Measurements from ENCODE around the gene LMOD1. TPM values are rescaled to one million over a fixed set of nuclear protein-coding genes. Genes with fewer than 3 reads are reported as not detected.
"Not testable (repeated sequence)": the region's sequence is repeated elsewhere in the genome, so short reads cannot be mapped to it uniquely, and the experiment has no call there.

The LMOD1 gene
- total RNA-seq, 1 donor from 2014 or later, result not detected

GRCh38 chr1:201966171-201966570 is 19.8 kb upstream of the LMOD1 start:
- H3K9me3 Mint-ChIP-seq, result no peaks in the 10 kb centered on the region
- intact Hi-C loops (cut with micrococcal nuclease), result no loop called here
- peaks cover 58% of the 10 kb centered on the region for H3K36me3 Mint-ChIP-seq (ENCODE audit: low read depth)
- H3K27me3 Mint-ChIP-seq (ENCODE audit: insufficient read depth), result no peaks in the 10 kb centered on the region
- DNase-seq (ENCODE audit: low spot score), result no peak
- no peak overlapping the region for H3K4me3 Mint-ChIP-seq
- no peaks in the 10 kb centered on the region for H3K4me1 Mint-ChIP-seq (ENCODE audit: low read depth)
- H3K27ac Mint-ChIP-seq, result no peak overlapping the region

GRCh38 chr1:201964261-201964660 is 17.9 kb upstream of the LMOD1 start:
- H3K4me3 Mint-ChIP-seq, result no peak overlapping the region
- no peaks in the 10 kb centered on the region for H3K27me3 Mint-ChIP-seq (ENCODE audit: insufficient read depth)
- intact Hi-C loops (cut with micrococcal nuclease), result no loop called here
- no peak for DNase-seq (ENCODE audit: low spot score)
- H3K36me3 Mint-ChIP-seq (ENCODE audit: low read depth), result peaks cover 50% of the 10 kb centered on the region
- no peak overlapping the region for H3K27ac Mint-ChIP-seq
- H3K4me1 Mint-ChIP-seq (ENCODE audit: low read depth), result no peaks in the 10 kb centered on the region
- H3K9me3 Mint-ChIP-seq, result no peaks in the 10 kb centered on the region

GRCh38 chr1:201962382-201962781 is 16.0 kb upstream of the LMOD1 start:
- intact Hi-C loops (cut with micrococcal nuclease); H3K4me1 Mint-ChIP-seq (ENCODE audit: low read depth); H3K27ac Mint-ChIP-seq; H3K9me3 Mint-ChIP-seq; H3K27me3 Mint-ChIP-seq (ENCODE audit: insufficient read depth); H3K4me3 Mint-ChIP-seq; DNase-seq (ENCODE audit: low spot score): not testable (repeated sequence)
- peaks cover 48% of the 10 kb centered on the region for H3K36me3 Mint-ChIP-seq (ENCODE audit: low read depth)

- H3K27me3 Mint-ChIP-seq (ENCODE audit: insufficient read depth), result no peaks in the 10 kb centered on the region
- no peak overlapping the region for H3K27ac Mint-ChIP-seq
- peaks cover 21% of the 10 kb centered on the region for H3K4me1 Mint-ChIP-seq (ENCODE audit: low read depth)
- peaks cover 30% of the 10 kb centered on the region for H3K36me3 Mint-ChIP-seq (ENCODE audit: low read depth)
- no peak overlapping the region for H3K4me3 Mint-ChIP-seq
- intact Hi-C loops (cut with micrococcal nuclease), result loop anchor here (10.0 kb wide), 1 partner anchor 934 kb away; the partner anchor contains the start of gene KIF21B
- no peaks in the 10 kb centered on the region for H3K9me3 Mint-ChIP-seq
- no peak for DNase-seq (ENCODE audit: low spot score)
Observed at GRCh38 chr1:201958348-201958747, 12.0 kb upstream of the LMOD1 start.

- H3K36me3 Mint-ChIP-seq (ENCODE audit: low read depth), result peaks cover 18% of the 10 kb centered on the region
- intact Hi-C loops (cut with micrococcal nuclease), result loop anchor here (1.0 to 10.0 kb wide), 8 partner anchors 27 to 931 kb away; partner anchors contain the start of genes IPO9, KIF21B, PPP1R12B and PTPN7
- peak overlapping the region; percentile 97 for H3K27ac Mint-ChIP-seq
- H3K4me1 Mint-ChIP-seq (ENCODE audit: low read depth), result peaks cover 21% of the 10 kb centered on the region
- H3K9me3 Mint-ChIP-seq, result no peaks in the 10 kb centered on the region
- H3K27me3 Mint-ChIP-seq (ENCODE audit: insufficient read depth), result no peaks in the 10 kb centered on the region
- H3K4me3 Mint-ChIP-seq, result peak overlapping the region; percentile 98
- DNase-seq (ENCODE audit: low spot score), result no peak
Observed at GRCh38 chr1:201955729-201956143, 9.4 kb upstream of the LMOD1 start.

- Mint-ChIP-seq H3K4me3 (peak within 1 kb of the TSS; percentile 98), H3K9me3 (no peaks in the 10 kb centered on the region), H3K36me3 (ENCODE audit: low read depth) (peaks cover 17% of the 10 kb centered on the region), H3K27me3 (ENCODE audit: insufficient read depth) (peaks cover 3% of the 10 kb centered on the region), H3K4me1 (ENCODE audit: low read depth) (peaks cover 21% of the 10 kb centered on the region), H3K27ac (peak within 1 kb of the TSS; percentile 97)
- intact Hi-C loops (cut with micrococcal nuclease), result loop anchor here (1.0 to 10.0 kb wide), 8 partner anchors 27 to 930 kb away; partner anchors contain the start of genes IPO9, KIF21B, PPP1R12B and PTPN7
- peak; percentile 94 for DNase-seq (ENCODE audit: low spot score)
Observed at GRCh38 chr1:201955009-201955728, 8.8 kb upstream of the LMOD1 start, which contains the start of gene TIMM17A. TIMM17A (plus strand) TSS chr1:201955503; CDS start chr1:201955527, 24 bp downstream.

GRCh38 chr1:201954263-201955008 is 8.1 kb upstream of the LMOD1 start:
- peaks cover 21% of the 10 kb centered on the region for H3K4me1 Mint-ChIP-seq (ENCODE audit: low read depth)
- H3K9me3 Mint-ChIP-seq, result no peaks in the 10 kb centered on the region
- H3K4me3 Mint-ChIP-seq, result peak overlapping the region; percentile 98
- peaks cover 5% of the 10 kb centered on the region for H3K27me3 Mint-ChIP-seq (ENCODE audit: insufficient read depth)
- H3K27ac Mint-ChIP-seq, result peak overlapping the region; percentile 97
- DNase-seq (ENCODE audit: low spot score), result no peak
- intact Hi-C loops (cut with micrococcal nuclease), result loop anchor here (1.0 to 10.0 kb wide), 8 partner anchors 28 to 930 kb away; partner anchors contain the start of genes IPO9, KIF21B, PPP1R12B and PTPN7
- H3K36me3 Mint-ChIP-seq (ENCODE audit: low read depth), result peaks cover 16% of the 10 kb centered on the region

GRCh38 chr1:201949491-201949890 is 3.1 kb upstream of the LMOD1 start:
- Mint-ChIP-seq H3K27ac (no peak overlapping the region), H3K9me3 (no peaks in the 10 kb centered on the region), H3K4me3 (no peak overlapping the region), H3K27me3 (ENCODE audit: insufficient read depth) (peaks cover 42% of the 10 kb centered on the region), H3K36me3 (ENCODE audit: low read depth) (peaks cover under 1% of the 10 kb centered on the region), H3K4me1 (ENCODE audit: low read depth) (peaks cover 8% of the 10 kb centered on the region)
- intact Hi-C loops (cut with micrococcal nuclease), result no loop called here
- DNase-seq (ENCODE audit: low spot score), result no peak

- peaks cover 6% of the 10 kb centered on the region for H3K4me1 Mint-ChIP-seq (ENCODE audit: low read depth)
- H3K9me3 Mint-ChIP-seq, result no peaks in the 10 kb centered on the region
- H3K36me3 Mint-ChIP-seq (ENCODE audit: low read depth), result no peaks in the 10 kb centered on the region
- no peak for DNase-seq (ENCODE audit: low spot score)
- H3K27ac Mint-ChIP-seq, result no peak overlapping the region
- H3K27me3 Mint-ChIP-seq (ENCODE audit: insufficient read depth), result peaks cover 53% of the 10 kb centered on the region
- intact Hi-C loops (cut with micrococcal nuclease), result no loop called here
- no peak overlapping the region for H3K4me3 Mint-ChIP-seq
Observed at GRCh38 chr1:201947697-201948008, 1.3 kb upstream of the LMOD1 start.

GRCh38 chr1:201945863-201946223 is 505 bp downstream of the LMOD1 start:
- Mint-ChIP-seq H3K27me3 (ENCODE audit: insufficient read depth) (peaks cover 53% of the 10 kb centered on the region), H3K9me3 (no peaks in the 10 kb centered on the region), H3K4me3 (no peak overlapping the region), H3K36me3 (ENCODE audit: low read depth) (no peaks in the 10 kb centered on the region), H3K4me1 (ENCODE audit: low read depth) (peaks cover 6% of the 10 kb centered on the region), H3K27ac (no peak overlapping the region)
- DNase-seq (ENCODE audit: low spot score), result no peak
- intact Hi-C loops (cut with micrococcal nuclease), result no loop called here

- intact Hi-C loops (cut with micrococcal nuclease), result no loop called here
- H3K27me3 Mint-ChIP-seq (ENCODE audit: insufficient read depth), result peaks cover 50% of the 10 kb centered on the region
- peaks cover 6% of the 10 kb centered on the region for H3K4me1 Mint-ChIP-seq (ENCODE audit: low read depth)
Observed at GRCh38 chr1:201945157-201945556, 1.2 kb downstream of the LMOD1 start.

GRCh38 chr1:201944639-201945038 is 1.7 kb downstream of the LMOD1 start:
- intact Hi-C loops (cut with micrococcal nuclease), result no loop called here
- Mint-ChIP-seq H3K4me3 (no peak overlapping the region), H3K9me3 (no peaks in the 10 kb centered on the region), H3K27ac (no peak overlapping the region), H3K4me1 (ENCODE audit: low read depth) (peaks cover 6% of the 10 kb centered on the region), H3K27me3 (ENCODE audit: insufficient read depth) (peaks cover 48% of the 10 kb centered on the region), H3K36me3 (ENCODE audit: low read depth) (no peaks in the 10 kb centered on the region)
- no peak for DNase-seq (ENCODE audit: low spot score)

More at GRCh38 chr1:201945157-201945556, 1.2 kb downstream of the LMOD1 start:
- Mint-ChIP-seq H3K27ac (no peak overlapping the region), H3K9me3 (no peaks in the 10 kb centered on the region), H3K36me3 (ENCODE audit: low read depth) (no peaks in the 10 kb centered on the region), H3K4me3 (no peak overlapping the region)
- DNase-seq (ENCODE audit: low spot score), result no peak

GRCh38 chr1:201944002-201944401 is 2.3 kb downstream of the LMOD1 start:
- Mint-ChIP-seq H3K27me3 (ENCODE audit: insufficient read depth) (peaks cover 48% of the 10 kb centered on the region), H3K9me3 (no peaks in the 10 kb centered on the region), H3K4me3 (no peak overlapping the region), H3K27ac (no peak overlapping the region), H3K36me3 (ENCODE audit: low read depth) (no peaks in the 10 kb centered on the region), H3K4me1 (ENCODE audit: low read depth) (peaks cover 6% of the 10 kb centered on the region)
- intact Hi-C loops (cut with micrococcal nuclease), result no loop called here
- no peak for DNase-seq (ENCODE audit: low spot score)
